ENCODE measurements around the gene IL1RAP. TPM values are rescaled to one million over a fixed set of nuclear protein-coding genes. Genes with fewer than 3 reads are reported as not detected.

The IL1RAP gene
- total RNA-seq, 2 experiments from 2014 or later: 2.1 to 5.6 TPM

- intact Hi-C loops (cut with micrococcal nuclease; ENCODE audit: unreplicated experiment): no loop called here
- no peaks in the 10 kb centered on the region for H3K4me1 ChIP-seq (ENCODE audit: insufficient read depth, low read length, poor library complexity, severe bottlenecking)
- CTCF ChIA-PET (ENCODE audit: unreplicated experiment): no interaction called here
- no peaks in the 10 kb centered on the region for H3K36me3 ChIP-seq (ENCODE audit: insufficient read depth, low read length)
- no TSS peak for BruUV-seq (replicated peaks)
- POLR2A ChIA-PET: interaction anchor here (0.5 kb wide), 1 partner anchor 35 kb away, joined by 4 read pairs; no protein-coding TSS in a partner anchor
- no peaks in the 10 kb centered on the region for H3K9me2 ChIP-seq (ENCODE audit: insufficient read depth, low read length)
- no peak overlapping the region for H2AFZ ChIP-seq (ENCODE audit: low read length)
- H3K27ac ChIP-seq (ENCODE audit: low read depth, low read length, poor library complexity, severe bottlenecking): no peak overlapping the region
- H3K4me3 ChIP-seq (ENCODE audit: low read depth, low read length, poor library complexity, severe bottlenecking): no peak overlapping the region
- H3K9me3 ChIP-seq (ENCODE audit: low read length): no peaks in the 10 kb centered on the region
- H3K79me2 ChIP-seq (ENCODE audit: insufficient read depth, low read depth, low read length): no peaks in the 10 kb centered on the region
- H3K4me2 ChIP-seq (ENCODE audit: low read length): no peak overlapping the region
- DNase-seq (ENCODE audit: low spot score): no peak
- TF ChIP-seq EZH2phosphoT487 (IDR thresholded peaks at IDR 0.05; ENCODE audit: borderline replicate concordance, low read depth, low read length) (no peak), CTCF (conservative IDR thresholded peaks at IDR 0.05; ENCODE audit: low read length) (no peak)
- no peaks in the 10 kb centered on the region for H4K20me1 ChIP-seq (ENCODE audit: insufficient read depth, low read length)
Observed at GRCh38 chr3:190624282-190624681, 110.4 kb downstream of the IL1RAP start.

DNA sequence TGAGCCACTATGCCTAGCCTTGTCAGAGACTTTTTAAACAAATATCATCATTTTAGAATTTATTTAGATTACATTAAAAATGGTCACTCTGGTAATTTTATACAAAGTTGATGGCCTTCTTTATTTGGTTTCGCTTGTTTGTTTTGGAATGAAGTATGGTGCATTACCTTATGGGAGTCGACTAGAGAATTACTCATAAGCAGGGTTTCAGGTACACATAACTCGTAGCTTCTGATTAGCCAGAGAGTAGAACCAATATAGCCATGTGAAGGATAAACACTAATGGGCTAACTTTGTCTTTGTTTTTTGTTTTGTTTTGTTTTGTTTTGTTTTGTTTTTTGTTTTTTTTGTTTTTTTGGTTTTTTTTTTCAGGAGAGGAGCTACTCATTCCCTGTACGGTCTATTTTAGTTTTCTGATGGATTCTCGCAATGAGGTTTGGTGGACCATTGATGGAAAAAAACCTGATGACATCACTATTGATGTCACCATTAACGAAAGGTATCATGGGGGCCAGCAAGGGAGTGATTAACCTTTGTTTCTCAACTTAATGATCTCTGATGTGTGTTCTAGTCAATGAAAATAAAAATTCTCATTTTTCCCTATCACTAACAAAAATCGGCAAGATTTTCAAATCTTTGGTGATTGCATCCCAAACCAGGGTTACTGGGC lies 113.2 kb downstream of the IL1RAP start:
- Histone ChIP-seq H3K79me2 (ENCODE audit: insufficient read depth, low read depth, low read length) (no peaks in the 10 kb centered on the region), H3K4me1 (ENCODE audit: insufficient read depth, low read length, poor library complexity, severe bottlenecking) (no peaks in the 10 kb centered on the region), H3K4me3 (ENCODE audit: low read depth, low read length, poor library complexity, severe bottlenecking) (no peak overlapping the region), H2AFZ (ENCODE audit: low read length) (no peak overlapping the region), H3K36me3 (ENCODE audit: insufficient read depth, low read length) (no peaks in the 10 kb centered on the region), H3K27ac (ENCODE audit: low read depth, low read length, poor library complexity, severe bottlenecking) (no peak overlapping the region), H4K20me1 (ENCODE audit: insufficient read depth, low read length) (no peaks in the 10 kb centered on the region), H3K9me2 (ENCODE audit: insufficient read depth, low read length) (no peaks in the 10 kb centered on the region), H3K4me2 (ENCODE audit: low read length) (no peak overlapping the region), H3K9me3 (ENCODE audit: low read length) (no peaks in the 10 kb centered on the region)
- ChIA-PET CTCF (ENCODE audit: unreplicated experiment) (no interaction called here), POLR2A (interaction anchor here (0.7 kb wide), 1 partner anchor 34 kb away, joined by 3 read pairs; no protein-coding TSS in a partner anchor)
- TF ChIP-seq EZH2phosphoT487 (IDR thresholded peaks at IDR 0.05; ENCODE audit: borderline replicate concordance, low read depth, low read length): no peak
- TF ChIP-seq CTCF (conservative IDR thresholded peaks at IDR 0.05; ENCODE audit: low read length): no peak
- DNase-seq (ENCODE audit: low spot score): no peak
- BruUV-seq (replicated peaks): no TSS peak
- intact Hi-C loops (cut with micrococcal nuclease; ENCODE audit: unreplicated experiment): no loop called here

- Histone ChIP-seq H3K4me1 (ENCODE audit: insufficient read depth, low read length, poor library complexity, severe bottlenecking) (no peaks in the 10 kb centered on the region), H3K9me3 (ENCODE audit: low read length) (no peaks in the 10 kb centered on the region), H3K4me2 (ENCODE audit: low read length) (no peak overlapping the region), H3K36me3 (ENCODE audit: insufficient read depth, low read length) (no peaks in the 10 kb centered on the region), H3K9me2 (ENCODE audit: insufficient read depth, low read length) (no peaks in the 10 kb centered on the region), H2AFZ (ENCODE audit: low read length) (no peak overlapping the region), H3K27ac (ENCODE audit: low read depth, low read length, poor library complexity, severe bottlenecking) (no peak overlapping the region), H3K79me2 (ENCODE audit: insufficient read depth, low read depth, low read length) (no peaks in the 10 kb centered on the region), H4K20me1 (ENCODE audit: insufficient read depth, low read length) (no peaks in the 10 kb centered on the region), H3K4me3 (ENCODE audit: low read depth, low read length, poor library complexity, severe bottlenecking) (no peak overlapping the region)
- TF ChIP-seq CTCF (conservative IDR thresholded peaks at IDR 0.05; ENCODE audit: low read length) (no peak), EZH2phosphoT487 (IDR thresholded peaks at IDR 0.05; ENCODE audit: borderline replicate concordance, low read depth, low read length) (no peak)
- intact Hi-C loops (cut with micrococcal nuclease; ENCODE audit: unreplicated experiment): no loop called here
- DNase-seq (ENCODE audit: low spot score): no peak
- POLR2A ChIA-PET: interaction anchor here (0.6 to 1.3 kb wide), 4 partner anchors 10 to 26 kb away, joined by 3 to 5 read pairs (median 3); no protein-coding TSS in a partner anchor
- BruUV-seq (replicated peaks): no TSS peak
- CTCF ChIA-PET (ENCODE audit: unreplicated experiment): no interaction called here
Observed at GRCh38 chr3:190629088-190629487, 115.2 kb downstream of the IL1RAP start.
